ENCODE results near the gene HS2ST1.
"Not testable (repeated sequence)": the region's sequence is repeated elsewhere in the genome, so short reads cannot be mapped to it uniquely, and the experiment has no call there.

The HS2ST1 gene

DNA sequence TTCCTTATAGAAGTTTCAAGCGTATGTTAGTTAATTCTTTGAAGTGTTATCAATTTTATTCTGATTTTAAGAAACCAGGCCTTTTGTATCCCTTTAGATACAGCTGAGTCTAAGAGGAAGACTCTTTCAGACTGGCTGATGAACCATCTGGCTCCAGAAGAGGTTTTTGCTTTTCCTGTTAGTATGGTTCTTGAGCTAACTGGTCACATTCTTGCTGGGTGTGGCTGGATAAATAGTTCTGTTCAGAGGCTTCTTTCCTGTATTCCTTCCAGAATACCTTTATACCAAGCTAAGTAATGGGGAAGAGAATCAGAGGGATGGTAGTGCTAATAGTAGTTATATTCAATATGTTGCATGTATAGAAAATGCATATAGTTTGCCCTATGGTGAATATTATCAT, 12.4 kb downstream of the HS2ST1 start:
- no peak for DNase-seq

- DNase-seq, result no peak
These were observed 14.4 kb downstream of the HS2ST1 start for GRCh38 chr1:86928819-86929218.

- DNase-seq, result no peak
These were observed 18.6 kb downstream of the HS2ST1 start for GRCh38 chr1:86933051-86933450.

- DNase-seq, result no peak
These were observed 19.3 kb downstream of the HS2ST1 start for GRCh38 chr1:86933562-86934377.

DNA sequence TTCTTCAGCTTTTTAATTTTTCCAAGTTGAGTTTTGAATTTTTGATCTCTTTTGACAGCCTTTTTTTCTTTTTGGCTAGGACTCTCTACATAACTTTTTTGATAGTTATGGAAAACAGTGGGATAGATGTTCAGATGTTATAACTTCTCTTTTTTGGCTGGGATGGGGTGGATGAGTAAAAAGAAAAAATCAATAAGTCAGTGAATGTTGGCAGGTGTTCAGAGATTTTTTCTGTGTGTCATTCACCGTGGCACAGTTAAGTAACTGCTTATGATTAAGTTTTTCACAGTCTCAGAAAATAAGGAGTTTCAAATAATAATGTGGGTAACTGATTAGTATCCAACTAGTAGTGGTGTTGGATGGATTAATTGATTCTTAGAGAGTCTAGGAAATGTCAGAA, 24.0 kb downstream of the HS2ST1 start:
- no peak for DNase-seq

GRCh38 chr1:86938855-86939254, 24.4 kb downstream of the HS2ST1 start:
- DNase-seq, result no peak

- DNase-seq, result no peak
These were observed 25.0 kb downstream of the HS2ST1 start for GRCh38 chr1:86939406-86939805.

DNA sequence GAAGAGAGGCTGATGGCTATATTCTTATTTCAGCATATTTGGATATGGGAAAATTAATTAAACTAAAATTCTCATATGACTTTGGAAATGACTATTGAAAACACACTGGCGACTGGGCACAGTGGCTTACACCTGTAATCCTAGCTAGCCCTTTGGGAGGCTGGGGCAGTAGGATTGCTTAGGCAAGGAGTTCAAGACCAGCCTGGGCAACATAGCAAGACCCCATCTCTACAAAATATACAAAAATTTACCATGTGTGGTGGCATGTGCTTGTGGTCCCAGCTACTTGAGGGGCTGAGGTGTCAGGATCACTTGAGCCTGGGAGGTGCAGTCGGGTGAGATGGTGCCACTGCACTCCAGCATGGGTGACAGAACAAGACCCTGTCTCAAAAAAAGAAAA, 26.2 kb downstream of the HS2ST1 start:
- DNase-seq, result no peak

DNA sequence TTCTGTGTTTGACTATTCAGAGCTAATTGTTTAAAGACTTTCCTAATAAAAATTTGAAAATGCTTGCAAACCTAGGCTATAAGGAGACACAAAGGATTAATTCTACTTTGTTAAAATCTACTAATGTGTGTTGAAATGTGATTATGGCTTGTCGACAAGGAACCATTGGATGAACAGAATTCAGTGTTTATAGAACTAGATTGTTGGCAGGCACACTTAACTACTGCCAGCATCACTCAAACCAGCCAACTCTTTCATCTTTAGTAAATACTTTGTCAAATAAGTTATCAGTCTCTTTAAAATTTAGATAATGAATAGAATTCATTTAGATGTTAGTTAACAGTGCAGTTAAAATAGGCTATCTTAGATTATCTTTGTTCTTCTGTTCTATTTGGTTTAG, 27.6 kb downstream of the HS2ST1 start:
- DNase-seq, result no peak

GRCh38 chr1:86942743-86943142, 28.3 kb downstream of the HS2ST1 start:
- no peak for DNase-seq

DNA sequence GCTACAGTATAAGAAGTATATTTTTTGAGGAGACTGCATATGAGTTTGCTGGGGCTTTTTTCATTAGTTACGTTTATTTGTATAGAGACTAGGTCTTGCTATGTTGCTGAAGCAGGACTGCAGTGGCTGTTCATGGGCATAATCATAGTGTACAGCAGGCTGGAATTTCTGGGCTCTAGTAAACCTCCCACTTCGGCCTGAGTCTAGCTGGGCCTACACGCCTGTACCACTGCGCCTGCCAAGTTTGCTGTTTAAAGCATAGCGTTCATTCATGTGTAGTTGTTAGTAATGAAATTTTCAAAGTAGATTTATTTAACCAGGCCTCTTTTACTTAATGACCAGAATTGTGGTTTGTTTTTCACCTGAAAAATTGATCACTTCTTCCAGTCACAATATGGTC, 33.8 kb downstream of the HS2ST1 start:
- DNase-seq, result no peak

- no peak for DNase-seq
These were observed 36.4 kb downstream of the HS2ST1 start for GRCh38 chr1:86950712-86951419.

GRCh38 chr1:86951430-86951829, 37.0 kb downstream of the HS2ST1 start:
- no peak for DNase-seq

DNA sequence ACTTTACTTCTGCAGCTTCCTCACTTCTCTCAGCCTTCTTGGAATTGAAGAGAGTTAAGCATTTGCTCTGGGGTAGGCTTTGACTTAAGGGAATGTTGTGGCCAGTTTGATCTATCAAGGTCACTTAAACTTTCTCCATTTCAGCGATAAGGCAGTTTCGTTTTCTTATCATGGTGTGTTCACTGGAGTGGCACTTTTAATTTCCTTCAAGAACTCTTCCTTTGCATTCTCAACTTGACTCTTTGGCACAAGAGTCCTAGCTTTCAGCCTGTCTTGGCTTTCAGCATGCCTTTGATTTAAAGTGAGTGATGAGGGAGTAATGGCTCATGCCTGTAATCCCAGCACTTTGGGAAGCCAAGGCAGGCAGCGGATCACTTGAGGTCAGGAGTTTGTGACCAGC, 38.7 kb downstream of the HS2ST1 start:
- no peak for DNase-seq

DNA sequence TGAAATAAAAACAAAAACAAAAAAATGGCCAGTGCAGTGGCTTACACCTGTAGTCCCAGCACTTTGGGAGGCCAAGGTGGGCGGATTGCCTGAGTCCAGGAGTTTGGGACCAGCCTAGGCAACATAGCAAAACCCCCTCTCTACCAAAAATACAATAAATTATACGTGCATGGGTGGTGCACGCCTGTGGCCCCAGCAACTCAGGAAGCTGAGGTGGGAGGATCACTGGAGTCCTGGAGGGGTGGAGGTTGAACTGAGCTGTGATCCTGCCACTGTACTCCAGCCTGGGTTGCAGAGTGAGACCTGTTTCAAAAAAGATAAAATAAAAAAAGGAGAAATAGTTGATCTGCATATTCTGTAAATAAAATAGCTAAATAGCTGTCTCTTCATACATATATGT, 41.2 kb downstream of the HS2ST1 start:
- DNase-seq, result no peak

- DNase-seq, result no peak
These were observed 41.8 kb downstream of the HS2ST1 start for GRCh38 chr1:86956221-86956620.

DNA sequence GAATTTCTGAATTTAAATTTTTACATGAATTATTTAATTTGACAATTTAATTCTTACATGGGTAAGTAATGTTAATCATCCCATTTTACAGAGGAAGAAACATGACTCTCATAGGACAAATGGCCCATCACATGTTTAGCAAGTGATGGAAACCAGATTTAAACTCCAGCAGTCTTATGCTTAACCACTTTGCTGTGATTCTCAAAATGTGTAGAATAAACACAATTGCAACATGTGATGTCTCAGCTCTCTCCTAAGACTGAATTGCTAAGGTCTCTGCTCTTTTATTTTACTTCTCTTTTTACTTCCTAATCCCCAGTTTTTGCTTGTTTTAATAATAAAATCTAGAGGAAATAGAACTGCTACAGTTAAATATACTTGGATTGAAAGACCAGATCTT, 42.8 kb downstream of the HS2ST1 start:
- DNase-seq, result no peak

DNA sequence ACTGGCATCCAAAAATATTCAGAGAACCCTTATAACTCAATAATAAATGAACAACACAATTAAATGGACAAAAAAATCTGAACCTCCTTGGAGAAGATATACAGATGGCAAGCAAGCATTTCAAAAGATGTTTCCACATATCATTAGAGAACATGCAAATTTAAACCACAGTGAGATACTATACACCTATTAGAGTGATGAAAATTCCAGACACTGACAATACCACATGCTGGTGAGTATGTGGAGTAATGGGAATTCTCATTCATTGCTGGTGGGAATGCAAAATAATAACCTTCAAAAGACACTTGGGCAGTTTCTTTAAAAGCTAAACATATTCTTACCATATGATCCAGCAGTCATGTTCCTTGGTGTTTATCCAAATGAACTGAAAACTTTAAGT, 46.1 kb downstream of the HS2ST1 start:
- no peak for DNase-seq

DNA sequence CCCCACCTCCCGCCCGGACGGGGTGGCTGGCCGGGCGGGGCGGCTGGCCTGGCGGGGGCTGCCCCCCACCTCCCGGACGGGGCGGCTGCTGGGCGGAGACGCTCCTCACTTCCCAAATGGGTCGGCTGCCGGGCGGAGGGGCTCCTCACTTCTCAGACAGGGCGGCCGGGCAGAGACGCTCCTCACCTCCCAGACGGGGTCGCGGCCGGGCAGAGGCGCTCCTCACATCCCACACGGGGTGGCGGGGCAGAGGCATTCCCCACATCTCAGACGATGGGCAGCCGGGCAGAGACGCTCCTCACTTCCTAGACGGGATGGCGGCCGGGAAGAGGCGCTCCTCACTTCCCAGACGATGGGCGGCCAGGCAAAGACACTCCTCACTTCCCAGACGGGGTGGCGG, 49.4 kb downstream of the HS2ST1 start:
- DNase-seq, result not testable (repeated sequence)

- DNase-seq, result peak in 1 of 2 experiments; percentile 16
These were observed 50.8 kb downstream of the HS2ST1 start for GRCh38 chr1:86965012-86965826.

DNA sequence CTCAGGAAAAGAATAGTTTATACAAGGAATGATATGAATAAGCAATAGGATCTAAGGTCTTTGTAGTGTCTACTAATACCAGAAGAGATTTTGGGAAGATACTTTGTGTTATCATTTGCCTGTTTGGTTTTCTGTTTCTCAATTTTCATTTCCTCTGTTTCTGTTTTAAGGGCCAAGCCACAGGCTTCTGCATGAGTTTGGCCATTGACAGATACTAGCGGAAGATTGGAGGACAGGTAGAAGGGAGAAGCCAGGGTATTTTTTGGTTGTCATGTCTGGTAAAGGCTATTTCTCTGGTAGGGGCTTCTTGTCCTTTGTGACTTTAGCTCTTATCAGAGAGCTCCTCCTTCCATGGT, 51.4 kb downstream of the HS2ST1 start:
- no peak for DNase-seq

- no peak for DNase-seq
These were observed 56.5 kb downstream of the HS2ST1 start for GRCh38 chr1:86970938-86971337.

GRCh38 chr1:86971778-86972177, 57.3 kb downstream of the HS2ST1 start:
- no peak for DNase-seq

DNA sequence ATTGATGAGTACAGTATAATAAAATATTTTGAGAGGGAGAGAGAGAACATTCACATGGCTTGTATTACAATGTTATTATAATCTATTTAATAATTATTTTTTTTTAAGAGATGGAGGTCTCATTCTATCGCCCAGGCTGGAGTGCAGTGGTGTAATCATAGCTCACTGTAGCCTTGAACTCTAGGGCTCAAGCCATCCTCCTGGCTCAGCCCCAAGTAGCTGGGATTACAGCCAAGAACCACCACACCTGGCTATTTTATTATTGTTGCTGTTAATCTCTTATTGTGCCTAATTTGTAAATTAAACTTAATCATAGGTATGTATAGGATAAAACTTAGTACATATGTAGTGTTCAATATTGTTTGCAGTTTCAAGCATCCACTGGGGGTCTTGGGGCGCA, 57.8 kb downstream of the HS2ST1 start:
- DNase-seq, result no peak

Data from SW 1271 (cell line).